ENCODE measurements around the gene ZNF296. TPM values are rescaled to one million over a fixed set of nuclear protein-coding genes. Genes with fewer than 3 reads are reported as not detected.

Gene ZNF296
- total and polyA plus RNA-seq, 11 donors, result 0.16 to 1.2 (median 0.36) TPM; not detected in 2

- H3K36me3 ChIP-seq, result no peaks in the 10 kb centered on the region
- DNase-seq (no peak), ATAC-seq (no peak)
- WGBS, 4 donors, result 90 to 92% (median 91%) methylated on average over 14 of the region's 14 CpGs
- no peaks in the 10 kb centered on the region for H3K27me3 ChIP-seq
- H3K4me3 ChIP-seq, result peak overlapping the region in 1 of 12 donors; percentile 96
- intact Hi-C loops (cut with DNase I), result loop anchor here in 1 of 10 donors (10.0 kb wide), 1 partner anchor 79 kb away; the partner anchor contains the start of genes BLOC1S3 and TRAPPC6A
- no peak for TF ChIP-seq POLR2A (IDR thresholded peaks at IDR 0.05)
- TF ChIP-seq, protein P1, sequence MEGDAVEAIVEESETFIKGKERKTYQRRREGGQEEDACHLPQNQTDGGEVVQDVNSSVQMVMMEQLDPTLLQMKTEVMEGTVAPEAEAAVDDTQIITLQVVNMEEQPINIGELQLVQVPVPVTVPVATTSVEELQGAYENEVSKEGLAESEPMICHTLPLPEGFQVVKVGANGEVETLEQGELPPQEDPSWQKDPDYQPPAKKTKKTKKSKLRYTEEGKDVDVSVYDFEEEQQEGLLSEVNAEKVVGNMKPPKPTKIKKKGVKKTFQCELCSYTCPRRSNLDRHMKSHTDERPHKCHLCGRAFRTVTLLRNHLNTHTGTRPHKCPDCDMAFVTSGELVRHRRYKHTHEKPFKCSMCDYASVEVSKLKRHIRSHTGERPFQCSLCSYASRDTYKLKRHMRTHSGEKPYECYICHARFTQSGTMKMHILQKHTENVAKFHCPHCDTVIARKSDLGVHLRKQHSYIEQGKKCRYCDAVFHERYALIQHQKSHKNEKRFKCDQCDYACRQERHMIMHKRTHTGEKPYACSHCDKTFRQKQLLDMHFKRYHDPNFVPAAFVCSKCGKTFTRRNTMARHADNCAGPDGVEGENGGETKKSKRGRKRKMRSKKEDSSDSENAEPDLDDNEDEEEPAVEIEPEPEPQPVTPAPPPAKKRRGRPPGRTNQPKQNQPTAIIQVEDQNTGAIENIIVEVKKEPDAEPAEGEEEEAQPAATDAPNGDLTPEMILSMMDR (IDR thresholded peaks at IDR 0.05), result no peak
- H3K9me3 ChIP-seq, result no peaks in the 10 kb centered on the region
- H3K4me1 ChIP-seq, result peaks cover 13 to 87% (median 70%) of the 10 kb centered on the region in 12 donors
- no peak overlapping the region for H3K27ac ChIP-seq
Observed at GRCh38 chr19:45095496-45096413, 19.5 kb upstream of the ZNF296 start.

GRCh38 chr19:45094707-45095106, 18.4 kb upstream of the ZNF296 start:
- Histone ChIP-seq H3K4me3 (peak overlapping the region in 6 of 12 donors; percentile 96 to 99 (median 98)), H3K36me3 (peaks cover 0 to 9% (median 5%) of the 10 kb centered on the region in 9 donors), H3K27me3 (no peaks in the 10 kb centered on the region), H3K4me1 (peaks cover 13 to 83% (median 65%) of the 10 kb centered on the region in 12 donors), H3K9me3 (no peaks in the 10 kb centered on the region), H3K27ac (no peak overlapping the region)
- ATAC-seq (no peak), DNase-seq (no peak)
- no peak for TF ChIP-seq POLR2A (IDR thresholded peaks at IDR 0.05)
- TF ChIP-seq, protein P1 (IDR thresholded peaks at IDR 0.05), result no peak
- intact Hi-C loops (cut with DNase I), result loop anchor here in 5 of 10 donors (5.0 to 10.0 kb wide), 5 partner anchors 80 to 158 kb away; partner anchors contain the start of genes BLOC1S3 (in 3 of the 5), TRAPPC6A (in 3 of the 5), EXOC3L2 (in 1 of the 5) and MARK4 (in 1 of the 5)
- 76 to 86% (median 81%) methylated on average over 5 of the region's 5 CpGs for WGBS, 4 donors

DNA sequence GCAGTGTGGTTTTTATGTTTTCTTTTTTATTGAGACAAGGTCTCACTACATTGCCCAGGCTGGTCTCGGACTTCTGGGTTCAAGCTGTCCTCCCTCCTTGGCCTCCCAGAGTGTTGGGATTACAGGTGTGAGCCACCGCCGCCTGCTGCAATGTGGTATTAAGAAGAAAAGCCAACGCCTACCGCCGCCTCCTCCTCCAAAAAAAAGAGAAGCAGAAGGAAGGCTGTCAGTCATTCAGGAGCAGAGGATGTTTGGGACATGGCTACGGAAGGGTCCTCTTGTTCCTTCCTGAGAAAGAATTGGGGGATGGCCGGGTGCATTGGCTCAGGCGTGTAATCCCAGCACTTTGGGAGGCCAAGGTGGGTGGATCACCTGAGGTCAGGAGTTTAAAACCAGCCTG, 17.9 kb upstream of the ZNF296 start:
- peak overlapping the region in 1 of 12 donors; percentile 68 for H3K27ac ChIP-seq
- intact Hi-C loops (cut with DNase I), result loop anchor here in 5 of 10 donors (5.0 to 10.0 kb wide), 5 partner anchors 81 to 158 kb away; partner anchors contain the start of genes BLOC1S3 (in 3 of the 5), TRAPPC6A (in 3 of the 5), EXOC3L2 (in 1 of the 5) and MARK4 (in 1 of the 5)
- ATAC-seq (no peak), DNase-seq (no peak)
- no peak for TF ChIP-seq POLR2A (IDR thresholded peaks at IDR 0.05)
- TF ChIP-seq, protein P1 (IDR thresholded peaks at IDR 0.05), result no peak
- peaks cover 0 to 10% (median 5%) of the 10 kb centered on the region in 9 donors for H3K36me3 ChIP-seq
- H3K4me3 ChIP-seq, result peak overlapping the region; percentile 65 to 99 (median 96)
- no peaks in the 10 kb centered on the region for H3K27me3 ChIP-seq
- WGBS, 4 donors, result 67 to 69% (median 69%) methylated on average over 9 of the region's 9 CpGs
- H3K9me3 ChIP-seq, result no peaks in the 10 kb centered on the region
- peaks cover 13 to 77% (median 60%) of the 10 kb centered on the region in 12 donors for H3K4me1 ChIP-seq
